Body of pancreas (tissue), 4 donors: ENCODE data around the gene B3GAT1.

Experiments
- POLR2A ChIP-seq, 3 donors: fragments of 450-650 bp; IDR thresholded peaks; one replicate each; pipeline ENCODE4 v1.6.1; 2016; ENCODE audit warnings: antibody characterized with exemption in 3 of 3, mild to moderate bottlenecking in 2 of 3
- TF ChIP-seq, protein P1 (sequence below), 7 experiments: fragments of 450-650 bp in 4 of 7; fragments of 200-600 bp in 3 of 7; sonication (generic) in 3 of 7; IDR thresholded peaks; one replicate each; pipeline ENCODE4 v1.5.1; 2016 to 2019; ENCODE audit warnings: antibody characterized with exemption in 7 of 7

DNA sequence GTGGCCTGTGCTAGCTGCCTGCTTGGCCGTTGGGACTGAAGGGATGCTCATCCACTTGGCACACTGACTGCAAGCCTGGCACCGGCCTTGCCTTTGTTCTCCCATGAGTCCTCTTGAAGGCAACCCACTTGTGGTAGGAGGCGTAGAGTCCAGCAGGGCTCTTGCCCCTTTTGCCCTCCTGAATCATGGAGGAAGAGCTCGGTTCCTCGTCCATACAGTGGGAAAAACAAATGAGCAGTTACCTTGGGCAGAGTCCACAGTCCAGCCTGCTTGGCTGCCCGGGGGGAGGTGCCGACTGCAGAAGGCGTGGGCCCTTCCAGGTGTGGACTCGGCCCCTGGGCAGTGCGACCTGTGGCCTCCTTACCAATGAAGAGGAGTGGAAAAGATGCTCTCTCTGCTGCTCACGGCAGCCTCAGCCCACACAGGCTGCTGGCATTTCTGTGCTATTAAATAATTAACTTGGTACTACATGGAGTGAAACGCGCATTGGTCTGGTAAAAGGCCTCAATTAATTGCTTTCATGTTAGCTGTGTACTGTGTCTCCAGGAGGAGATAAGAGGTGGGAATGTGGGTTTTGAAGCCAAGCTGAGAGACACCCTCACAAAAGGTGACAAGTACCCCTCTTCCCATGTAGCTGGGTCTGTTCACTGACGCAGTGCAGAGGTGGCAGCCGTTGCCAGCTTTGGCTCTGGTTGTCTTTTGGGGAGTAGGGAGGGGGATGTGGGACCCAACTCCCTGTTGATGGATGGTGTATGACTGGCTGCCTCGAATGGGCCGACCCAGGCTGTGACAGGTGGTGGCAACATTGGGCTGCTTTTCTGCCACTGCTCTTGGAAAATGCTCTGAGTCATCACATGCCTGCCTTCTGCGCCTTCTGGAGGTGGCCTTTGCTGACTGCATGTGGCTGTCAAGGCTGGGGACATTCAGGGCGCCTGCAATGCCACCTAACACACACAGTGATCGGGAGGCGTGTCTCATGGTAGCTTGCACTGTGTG, 26.8 kb upstream of the B3GAT1 start:
- TF ChIP-seq, protein P1, sequence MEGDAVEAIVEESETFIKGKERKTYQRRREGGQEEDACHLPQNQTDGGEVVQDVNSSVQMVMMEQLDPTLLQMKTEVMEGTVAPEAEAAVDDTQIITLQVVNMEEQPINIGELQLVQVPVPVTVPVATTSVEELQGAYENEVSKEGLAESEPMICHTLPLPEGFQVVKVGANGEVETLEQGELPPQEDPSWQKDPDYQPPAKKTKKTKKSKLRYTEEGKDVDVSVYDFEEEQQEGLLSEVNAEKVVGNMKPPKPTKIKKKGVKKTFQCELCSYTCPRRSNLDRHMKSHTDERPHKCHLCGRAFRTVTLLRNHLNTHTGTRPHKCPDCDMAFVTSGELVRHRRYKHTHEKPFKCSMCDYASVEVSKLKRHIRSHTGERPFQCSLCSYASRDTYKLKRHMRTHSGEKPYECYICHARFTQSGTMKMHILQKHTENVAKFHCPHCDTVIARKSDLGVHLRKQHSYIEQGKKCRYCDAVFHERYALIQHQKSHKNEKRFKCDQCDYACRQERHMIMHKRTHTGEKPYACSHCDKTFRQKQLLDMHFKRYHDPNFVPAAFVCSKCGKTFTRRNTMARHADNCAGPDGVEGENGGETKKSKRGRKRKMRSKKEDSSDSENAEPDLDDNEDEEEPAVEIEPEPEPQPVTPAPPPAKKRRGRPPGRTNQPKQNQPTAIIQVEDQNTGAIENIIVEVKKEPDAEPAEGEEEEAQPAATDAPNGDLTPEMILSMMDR (IDR thresholded peaks at IDR 0.05), result no peak
- TF ChIP-seq POLR2A (IDR thresholded peaks at IDR 0.05), result no peak
